SK-MEL-5 (cell line): ENCODE results near the gene WNT9A. TPM values are rescaled to one million over a fixed set of nuclear protein-coding genes. Genes with fewer than 3 reads are reported as not detected.

Source experiments
- DNase-seq: peaks from one replicate; pipeline ENCODE4 v3.0.0-alpha.2; 2016; ENCODE audit warnings: low read depth, low spot score
- in situ Hi-C: cut with HindIII; loops from 2 replicates; pipeline ENCODE4 v1.10.0; 2016; ENCODE audit warnings: low sequenced_read_pairs, high pct_unique_total_duplicates, low pct_unique_long_range_greater_than_20kb
- total RNA-seq: library from RNA; depleted of rRNA; stranded (reverse); fragments of >200 nt; shearing (Covaris generic); gene quantifications from 2 replicates; pipeline ENCODE4 v1.2.3, GENCODE V29; 2014

WNT9A gene
- total RNA-seq, 1 experiment from 2014 or later = not detected

DNA sequence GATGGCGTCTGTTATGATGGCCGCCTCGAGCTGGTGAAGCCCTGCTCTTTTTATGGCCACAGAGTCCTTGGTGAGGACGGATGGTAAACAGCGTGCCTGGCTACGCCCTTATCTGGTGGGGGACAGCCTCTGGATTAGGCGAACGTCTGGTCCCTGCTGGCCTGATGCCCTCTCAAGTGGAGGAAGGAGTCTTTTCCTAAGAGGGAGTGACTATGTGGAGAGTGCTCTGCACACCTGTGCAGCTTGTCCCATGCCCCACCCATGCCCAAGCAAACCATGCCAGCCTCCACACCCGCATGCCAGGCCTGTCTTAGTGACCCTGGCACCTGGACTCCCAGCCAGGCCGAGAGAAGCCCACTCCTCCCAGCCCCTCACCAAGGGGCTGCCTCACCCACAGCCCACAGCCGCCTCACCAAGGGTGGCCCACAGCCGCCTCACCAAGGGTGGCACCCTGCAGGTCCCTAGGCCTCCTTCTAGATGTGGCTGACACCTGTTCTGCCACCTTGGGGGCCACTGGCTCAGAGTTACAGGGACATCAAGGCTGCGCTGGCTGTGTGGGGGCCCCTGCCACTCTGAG, 40.2 kb downstream of the WNT9A start:
- no peak for DNase-seq
- in situ Hi-C loops = no loop called here

DNA sequence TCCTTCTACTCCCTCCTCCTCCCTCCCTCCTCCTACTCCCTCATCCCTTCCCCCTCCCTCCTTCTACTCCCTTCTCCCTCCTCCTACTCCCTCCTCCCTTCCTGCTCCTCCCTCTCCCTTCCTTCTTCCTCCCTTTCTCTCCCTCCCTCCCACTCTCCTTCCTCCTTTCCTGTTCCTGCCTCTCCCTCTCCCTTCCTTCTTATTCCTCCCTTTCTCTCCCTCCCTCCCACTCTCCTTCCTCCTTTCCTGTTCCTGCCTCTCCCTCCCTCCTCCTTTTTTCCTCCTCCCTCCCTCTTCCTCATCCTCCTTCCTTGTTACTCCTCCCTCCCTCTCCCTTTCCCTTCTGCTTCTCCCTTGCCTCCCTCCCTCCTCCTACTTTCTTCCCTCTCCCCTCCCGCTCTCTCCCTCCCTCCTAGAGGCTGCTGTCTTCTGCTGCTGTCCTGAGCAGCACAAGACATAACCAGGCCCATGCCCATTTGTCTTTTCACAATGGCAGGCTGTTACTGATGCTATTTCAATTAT, 41.1 kb downstream of the WNT9A start:
- in situ Hi-C loops = no loop called here
- DNase-seq = no peak

DNA sequence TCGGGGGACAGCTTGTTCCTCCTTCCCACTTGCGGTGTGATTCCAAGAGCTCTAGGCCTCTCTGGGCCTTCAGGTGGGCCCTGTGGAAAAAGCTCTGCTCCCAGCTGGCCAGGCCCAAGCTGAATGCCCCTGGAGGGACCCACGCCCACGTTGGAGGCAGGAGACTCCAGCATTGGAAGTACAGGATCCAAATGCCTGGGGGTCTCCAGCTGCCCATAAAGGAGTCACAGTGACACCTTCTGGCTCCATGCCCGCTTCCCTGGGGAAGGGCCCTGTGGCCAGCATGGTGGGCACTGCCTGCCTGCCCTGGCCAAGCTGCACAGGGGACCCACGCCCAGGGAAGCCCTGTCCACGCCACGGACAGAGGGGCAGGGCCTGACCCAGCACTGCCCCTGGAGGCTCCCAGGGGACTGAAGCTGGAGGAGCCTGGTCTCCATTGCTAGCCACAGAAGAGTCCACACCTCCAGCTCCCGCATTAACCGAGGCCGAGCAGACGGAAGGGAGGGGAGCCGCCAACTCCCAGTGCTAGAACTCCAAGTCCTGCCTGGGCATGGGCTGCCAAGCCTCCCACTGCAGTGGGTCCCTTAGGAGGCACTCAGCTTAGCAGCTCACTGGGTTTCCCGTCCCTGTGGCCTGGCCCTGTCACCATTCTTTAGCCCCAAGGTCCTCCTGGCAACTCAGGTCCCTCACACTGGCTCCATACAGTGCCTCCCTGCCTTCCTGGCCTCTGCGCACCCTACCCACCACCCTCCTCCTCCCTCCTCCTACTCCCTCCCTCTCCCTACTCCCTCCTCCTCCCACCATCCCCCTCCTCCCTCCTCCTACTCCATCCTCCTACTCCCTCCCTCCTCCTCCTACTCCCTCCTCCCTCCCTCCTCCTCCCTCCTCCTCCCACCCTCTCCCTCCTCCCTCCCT, 41.9 kb downstream of the WNT9A start:
- no peak for DNase-seq
- in situ Hi-C loops = no loop called here

DNA sequence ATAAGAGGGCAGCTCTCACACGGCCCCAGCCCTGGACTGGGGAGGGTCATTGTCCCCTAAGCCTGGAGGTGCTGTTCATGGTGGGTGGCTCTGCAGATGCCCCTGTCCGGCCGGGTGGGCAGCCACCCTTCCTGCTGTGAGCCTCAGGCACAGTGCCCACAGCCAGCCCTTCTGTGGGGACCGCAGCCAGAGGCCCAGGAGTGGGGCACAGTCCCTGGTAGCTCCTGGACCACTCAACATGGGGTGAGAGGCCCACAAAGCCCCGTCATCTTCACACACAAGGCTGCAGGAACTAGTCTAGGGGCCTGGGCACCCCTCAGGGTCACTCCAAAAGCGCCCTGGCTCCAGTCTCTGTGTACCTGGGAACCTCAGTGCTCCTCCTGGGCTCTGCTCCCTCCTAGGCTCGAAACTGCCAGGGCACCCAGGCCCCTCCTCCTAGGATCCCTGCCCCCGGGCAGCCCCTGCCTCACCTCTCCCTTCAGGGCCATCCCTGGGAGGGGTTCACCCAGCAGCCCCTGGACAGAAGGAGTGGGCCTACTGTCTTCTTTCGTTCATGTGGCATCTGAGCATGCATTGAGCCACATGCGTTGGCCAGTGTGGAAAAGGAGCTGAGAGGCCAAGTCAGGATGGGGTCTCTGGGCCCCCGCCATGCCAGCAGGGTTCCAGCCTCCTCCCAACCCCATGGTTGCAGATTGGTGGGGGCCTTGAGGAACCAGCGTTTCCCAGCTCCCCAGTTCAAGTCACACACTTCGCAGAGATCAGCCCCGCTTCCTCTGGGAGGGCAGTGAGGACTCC, 43.0 kb downstream of the WNT9A start:
- no peak for DNase-seq
- in situ Hi-C loops = no loop called here

GRCh38 chr1:227903614-227904501, 43.9 kb downstream of the WNT9A start:
- in situ Hi-C loops = no loop called here
- DNase-seq = no peak

DNA sequence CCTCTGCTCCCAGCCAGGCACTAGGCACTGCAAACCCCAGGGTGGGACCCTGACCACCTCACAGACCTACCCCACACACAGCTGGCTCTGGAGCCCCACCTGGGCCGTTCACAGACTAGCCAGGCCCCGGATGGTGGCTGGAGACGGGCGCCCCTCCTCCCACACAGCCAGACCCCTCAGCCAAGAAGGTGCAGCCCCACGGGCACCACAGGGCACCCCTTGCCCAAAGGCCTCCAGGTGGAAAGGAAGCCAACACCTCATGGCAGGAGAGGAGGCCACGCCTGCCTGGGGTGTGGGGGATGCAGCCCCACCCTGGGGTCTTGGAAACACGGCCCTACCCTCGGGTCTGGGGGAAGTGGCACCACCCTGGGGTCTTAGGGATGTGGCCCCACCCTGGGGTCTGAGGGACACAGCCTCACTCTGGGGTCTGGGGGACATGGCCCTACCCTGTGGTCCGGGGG, 44.6 kb downstream of the WNT9A start:
- no peak for DNase-seq

GRCh38 chr1:227902641-227902990, 45.1 kb downstream of the WNT9A start:
- in situ Hi-C loops = no loop called here

More for the DNA sequence above, 44.6 kb downstream of the WNT9A start:
- in situ Hi-C loops = no loop called here

GRCh38 chr1:227901906-227902640, 45.7 kb downstream of the WNT9A start:
- in situ Hi-C loops = no loop called here
- peak; percentile 26 for DNase-seq

More at GRCh38 chr1:227902641-227902990, 45.1 kb downstream of the WNT9A start:
- no peak for DNase-seq

GRCh38 chr1:227901239-227901905, 46.4 kb downstream of the WNT9A start:
- no peak for DNase-seq
- in situ Hi-C loops = no loop called here

DNA sequence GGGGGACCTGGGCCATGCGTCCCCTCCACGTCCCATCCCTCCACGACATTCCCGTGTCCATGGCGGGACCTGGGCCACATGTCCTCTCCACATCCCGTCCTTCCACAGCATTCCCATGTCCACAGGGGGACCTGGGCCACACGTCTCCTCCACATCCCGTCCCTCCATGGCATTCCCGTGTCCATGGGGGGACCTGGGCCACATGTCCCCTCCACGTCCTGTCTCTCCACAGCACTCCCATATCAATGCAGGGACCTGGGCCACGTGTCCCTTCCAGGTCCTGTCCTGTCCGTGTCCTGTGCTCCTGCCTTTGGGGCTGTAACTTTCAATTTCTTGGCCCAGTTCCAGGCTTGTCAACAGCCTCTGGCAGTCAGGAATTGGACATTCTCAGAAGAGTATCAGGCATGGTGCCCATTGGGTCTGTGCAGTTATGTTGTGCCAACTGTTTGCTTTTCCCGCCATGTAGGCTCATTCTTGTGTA, 47.1 kb downstream of the WNT9A start:
- DNase-seq = no peak
- in situ Hi-C loops = no loop called here

DNA sequence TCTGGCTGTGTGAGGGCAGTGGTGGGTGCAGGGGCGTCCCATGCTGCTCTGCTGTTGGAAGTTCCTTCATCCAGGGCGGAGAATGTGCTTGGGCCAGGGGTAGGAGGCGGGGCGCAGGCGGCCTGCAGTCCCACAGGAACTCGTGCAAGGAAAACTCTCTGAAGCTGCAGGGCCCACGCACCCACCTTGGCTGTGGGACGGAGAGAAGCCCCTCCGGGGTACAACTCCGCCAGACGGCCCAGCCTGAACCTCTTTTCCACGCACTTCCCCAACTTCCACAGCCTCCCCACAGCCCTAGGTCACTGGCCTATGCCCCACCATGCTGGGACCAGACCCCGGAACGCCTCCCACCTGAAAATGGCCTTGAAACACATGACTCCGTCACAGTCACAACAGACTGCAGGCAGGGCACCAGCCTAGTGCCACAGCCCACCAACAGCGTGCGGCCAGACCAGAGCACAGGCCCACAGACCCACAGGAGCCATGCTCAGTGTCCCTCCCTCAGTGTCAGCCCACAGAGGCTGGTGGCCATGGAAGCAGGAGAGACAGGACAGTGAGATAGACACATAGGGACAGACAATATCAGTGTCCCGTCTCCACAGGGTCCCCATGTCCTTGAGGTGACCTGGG, 47.8 kb downstream of the WNT9A start:
- in situ Hi-C loops = no loop called here
- DNase-seq = no peak

DNA sequence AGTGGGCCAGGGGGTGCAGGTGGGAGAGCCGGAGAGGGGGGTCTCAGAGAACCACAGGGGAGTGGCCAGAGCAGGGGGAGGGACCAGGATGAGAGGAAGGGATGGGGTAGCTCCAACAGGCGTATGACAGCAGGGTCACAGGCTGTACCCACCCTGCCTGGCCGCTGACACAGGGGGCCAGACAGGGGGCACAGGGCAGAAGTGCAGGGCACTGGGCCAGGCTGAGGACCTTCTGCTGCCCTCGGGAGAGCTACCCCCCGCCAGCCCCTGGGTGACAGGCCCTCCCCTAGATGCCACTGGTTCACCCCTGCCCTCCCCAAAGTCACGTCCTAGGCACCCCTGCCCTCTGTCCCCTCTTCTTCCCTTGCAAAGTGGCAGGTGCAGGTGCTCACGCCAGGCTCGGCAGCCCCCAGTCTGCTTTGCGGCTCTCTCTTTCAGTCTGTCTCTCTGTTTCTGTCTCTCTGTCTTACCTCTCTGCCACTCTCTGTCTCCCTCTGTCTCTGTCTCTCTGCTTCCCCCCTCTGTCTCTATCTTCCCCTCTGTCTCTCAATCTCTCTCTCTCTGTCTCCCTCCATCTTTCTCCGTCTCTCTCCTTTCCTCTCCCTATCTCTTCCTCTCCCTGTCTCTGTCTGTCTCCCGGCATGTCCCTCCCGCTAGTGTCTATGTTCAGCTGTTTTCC, 48.5 kb downstream of the WNT9A start:
- in situ Hi-C loops = no loop called here
- no peak for DNase-seq

DNA sequence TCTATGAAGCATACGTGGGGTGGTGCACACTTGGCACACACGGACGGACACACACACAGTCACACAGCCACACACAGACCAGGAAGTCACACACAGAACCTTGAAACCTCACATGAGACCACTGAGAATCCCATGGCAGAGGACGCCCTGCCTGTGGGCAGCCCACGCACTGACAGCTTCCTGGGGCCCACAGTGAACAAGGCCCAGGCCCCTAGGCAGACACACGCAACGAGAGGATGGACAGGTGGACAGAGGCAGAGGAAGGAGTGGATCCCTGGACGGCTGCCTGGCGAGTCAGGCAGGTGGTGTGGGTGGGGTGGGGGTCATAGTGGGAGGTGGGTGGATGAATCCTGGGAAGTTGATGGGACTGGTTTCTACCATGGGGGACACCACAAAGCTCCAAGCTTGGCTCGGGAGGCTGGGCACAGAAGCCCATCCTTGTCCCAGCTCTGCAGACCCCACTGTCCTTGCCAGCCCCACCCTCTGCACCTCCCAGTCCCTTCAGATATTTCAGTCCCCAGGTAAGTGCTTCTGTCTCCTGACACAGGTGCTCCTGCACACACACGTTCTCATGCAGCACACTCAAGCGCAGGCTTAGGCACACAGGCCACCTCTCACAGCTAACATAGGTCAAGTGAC, 49.1 kb downstream of the WNT9A start:
- in situ Hi-C loops = no loop called here
- DNase-seq = no peak

DNA sequence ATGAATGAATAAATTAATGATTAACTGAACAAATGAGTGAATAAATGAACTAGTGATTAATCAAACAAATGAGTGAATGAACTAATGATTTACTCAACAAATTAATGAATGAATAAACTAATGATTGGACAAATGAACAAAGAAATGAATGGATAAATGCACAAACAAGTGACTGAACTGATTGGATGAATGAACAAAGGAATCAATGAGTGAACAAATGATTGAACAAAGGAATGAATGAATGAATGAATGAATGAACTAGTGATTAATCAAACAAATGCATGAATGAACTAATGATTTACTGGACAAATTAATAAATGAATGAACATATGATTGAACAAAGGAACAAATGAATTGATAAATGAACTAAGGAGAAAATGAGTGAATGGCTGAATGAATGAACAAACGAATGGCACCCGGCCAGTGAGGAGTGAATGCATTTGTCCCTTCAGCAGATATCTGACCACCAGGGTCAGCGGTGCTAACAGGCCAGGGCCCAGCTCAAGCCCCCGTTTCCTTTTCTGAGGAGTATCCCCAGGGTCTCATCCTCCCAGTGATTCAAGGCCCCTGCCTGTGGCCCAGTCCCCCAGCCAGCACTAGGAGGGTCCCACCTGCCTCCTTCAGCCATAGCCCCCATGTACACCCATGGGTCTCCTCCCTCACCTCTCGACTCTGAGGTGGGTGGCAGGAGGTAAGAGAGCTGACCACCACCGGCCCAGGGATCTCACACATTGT, 49.9 kb downstream of the WNT9A start:
- in situ Hi-C loops = no loop called here

More for the DNA sequence above, 49.9 kb downstream of the WNT9A start:
- DNase-seq = no peak
